Mesodermal cell (in vitro differentiated cells): ENCODE measurements around the gene MGAT4D.
"Not testable (repeated sequence)": the region's sequence is repeated elsewhere in the genome, so short reads cannot be mapped to it uniquely, and the experiment has no call there.

Experiments used
- H3K27ac ChIP-seq: 2 replicates; pipeline ENCODE4 v1.7.0; 2013; ENCODE audit warnings: mild to moderate bottlenecking, low read depth, low read length, moderate library complexity; ENCODE audit not compliant: severe bottlenecking
- H3K36me3 ChIP-seq: 2 replicates; pipeline ENCODE4 v1.7.1; 2013; ENCODE audit warnings: mild to moderate bottlenecking, low read length, moderate library complexity; ENCODE audit not compliant: control insufficient read depth, insufficient read depth
- H3K4me1 ChIP-seq: one replicate; pipeline ENCODE4 v1.7.1; 2013; ENCODE audit warnings: mild to moderate bottlenecking, low read length; ENCODE audit not compliant: insufficient read depth, control insufficient read depth, poor library complexity, severe bottlenecking
- H3K4me3 ChIP-seq: 2 replicates; pipeline ENCODE4 v1.7.0; 2013; ENCODE audit warnings: low read length, control low read depth, mild to moderate bottlenecking; ENCODE audit not compliant: insufficient read depth, poor library complexity, severe bottlenecking; ENCODE audit errors: extremely low read depth
- H3K9me3 ChIP-seq: 2 replicates; pipeline ENCODE4 v1.7.1; 2013; ENCODE audit warnings: mild to moderate bottlenecking, low read length, moderate library complexity; ENCODE audit not compliant: control insufficient read depth
- WGBS, 2 experiments: methylation state at CpG; one replicate each; pipeline ENCODE4 v1.1.5; 2013; ENCODE audit warnings: missing lambda C conversion rate in 2 of 2; ENCODE audit not compliant: insufficient coverage in 2 of 2; 5-methylcytosine and 5-hydroxymethylcytosine counted together

MGAT4D gene

DNA sequence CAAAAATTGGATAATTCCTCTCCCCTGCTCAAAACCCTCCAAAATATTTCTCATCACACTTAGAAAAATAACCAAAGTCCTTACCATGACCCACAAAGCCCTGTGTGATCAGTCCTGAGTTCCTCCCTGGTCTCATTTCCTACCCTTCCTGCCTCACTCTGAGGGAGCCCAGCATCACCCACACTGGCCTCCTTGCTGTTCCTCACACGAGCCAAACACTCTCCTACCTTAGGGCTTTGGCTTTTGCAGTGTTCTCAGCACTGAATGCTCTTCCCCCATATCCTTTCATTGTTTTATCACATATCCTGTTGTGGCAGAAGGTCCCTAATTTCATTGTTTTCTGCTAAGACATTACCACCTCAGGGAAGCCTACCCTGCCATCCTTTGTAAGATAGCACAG is 12.2 kb downstream of the MGAT4D start:
- Histone ChIP-seq H3K36me3 (no peaks in the 10 kb centered on the region), H3K27ac (no peak overlapping the region), H3K9me3 (peaks cover 12% of the 10 kb centered on the region), H3K4me3 (no peak overlapping the region), H3K4me1 (no peaks in the 10 kb centered on the region)
- 50 to 67% methylated on average over 1 of the region's 1 CpG for WGBS, 2 experiments

- H3K4me1 ChIP-seq, result no peaks in the 10 kb centered on the region
- H3K9me3 ChIP-seq, result peaks cover 12% of the 10 kb centered on the region
- no peaks in the 10 kb centered on the region for H3K36me3 ChIP-seq
- WGBS, 2 experiments, result 92 to 100% methylated on average over 1 to 3 of the region's 4 CpGs
- H3K4me3 ChIP-seq, result no peak overlapping the region
- H3K27ac ChIP-seq, result no peak overlapping the region
Observed at GRCh38 chr4:140483445-140483844, 14.6 kb downstream of the MGAT4D start.

GRCh38 chr4:140472156-140472555 is 25.9 kb downstream of the MGAT4D start:
- H3K36me3 ChIP-seq, result no peaks in the 10 kb centered on the region
- no peaks in the 10 kb centered on the region for H3K4me1 ChIP-seq
- no peaks in the 10 kb centered on the region for H3K9me3 ChIP-seq
- WGBS, 2 experiments, result 100% methylated on average over 1 of the region's 2 CpGs
- no peak overlapping the region for H3K4me3 ChIP-seq
- H3K27ac ChIP-seq, result no peak overlapping the region

DNA sequence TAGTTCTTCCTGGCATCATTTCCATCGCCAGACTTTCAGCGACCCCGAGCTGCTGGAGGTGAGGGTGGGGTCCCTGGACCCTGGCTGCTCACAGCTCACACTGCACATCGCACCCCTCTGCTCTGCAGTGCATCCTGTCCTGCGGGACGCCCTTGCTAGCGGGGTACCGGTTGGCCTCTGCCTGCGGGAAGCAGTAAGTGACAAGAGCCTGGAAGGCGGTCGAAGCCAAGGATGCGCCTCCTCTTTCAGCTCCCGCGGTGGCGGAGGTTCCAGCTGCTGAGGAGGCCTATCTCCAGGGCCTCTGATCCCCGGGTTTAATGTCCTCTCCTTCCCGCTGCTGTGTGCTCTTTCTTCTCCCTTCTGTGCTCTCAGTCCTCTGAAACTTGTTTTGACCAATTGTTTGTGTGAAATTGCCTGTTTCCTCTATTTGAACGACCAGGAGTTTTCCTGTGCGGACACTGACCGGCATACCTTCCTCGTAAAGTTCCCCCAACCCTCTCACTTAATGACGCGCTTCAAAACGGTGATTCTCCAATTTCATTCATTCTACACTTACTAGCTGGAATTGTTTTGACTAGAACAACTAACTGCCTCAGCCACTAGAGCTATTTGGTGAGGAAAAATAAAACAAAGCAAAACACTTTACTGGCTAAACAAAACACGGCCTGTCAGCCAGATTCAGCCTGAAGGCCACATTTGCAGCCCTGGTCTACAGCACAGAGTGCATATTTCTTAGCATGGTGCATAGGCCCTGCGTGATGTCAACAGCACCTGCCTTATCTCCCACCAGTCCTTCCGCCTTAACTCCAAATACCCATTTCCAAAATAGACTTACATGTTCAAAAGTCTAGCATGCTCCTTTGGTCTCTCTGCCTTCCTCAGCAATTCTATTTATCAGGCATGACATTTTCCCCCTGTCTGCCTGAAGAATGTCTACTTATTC is 28.0 kb downstream of the MGAT4D start:
- Histone ChIP-seq H3K4me3 (no peak overlapping the region), H3K9me3 (no peaks in the 10 kb centered on the region), H3K36me3 (no peaks in the 10 kb centered on the region), H3K4me1 (no peaks in the 10 kb centered on the region), H3K27ac (no peak overlapping the region)
- WGBS, 2 experiments, result 88 to 94% methylated on average over 23 to 27 of the region's 27 CpGs

- no peaks in the 10 kb centered on the region for H3K4me1 ChIP-seq
- WGBS, 2 experiments, result 91 to 100% methylated on average over 1 of the region's 1 CpG
- no peaks in the 10 kb centered on the region for H3K9me3 ChIP-seq
- no peak overlapping the region for H3K27ac ChIP-seq
- no peak overlapping the region for H3K4me3 ChIP-seq
- H3K36me3 ChIP-seq, result no peaks in the 10 kb centered on the region
Observed at GRCh38 chr4:140466146-140466545, 31.9 kb downstream of the MGAT4D start.

- WGBS, 2 experiments, result 86 to 100% methylated on average over 1 of the region's 1 CpG
- no peaks in the 10 kb centered on the region for H3K9me3 ChIP-seq
- H3K4me1 ChIP-seq, result no peaks in the 10 kb centered on the region
- H3K4me3 ChIP-seq, result no peak overlapping the region
- no peaks in the 10 kb centered on the region for H3K36me3 ChIP-seq
- H3K27ac ChIP-seq, result no peak overlapping the region
Observed at GRCh38 chr4:140463614-140464013, 34.5 kb downstream of the MGAT4D start.

DNA sequence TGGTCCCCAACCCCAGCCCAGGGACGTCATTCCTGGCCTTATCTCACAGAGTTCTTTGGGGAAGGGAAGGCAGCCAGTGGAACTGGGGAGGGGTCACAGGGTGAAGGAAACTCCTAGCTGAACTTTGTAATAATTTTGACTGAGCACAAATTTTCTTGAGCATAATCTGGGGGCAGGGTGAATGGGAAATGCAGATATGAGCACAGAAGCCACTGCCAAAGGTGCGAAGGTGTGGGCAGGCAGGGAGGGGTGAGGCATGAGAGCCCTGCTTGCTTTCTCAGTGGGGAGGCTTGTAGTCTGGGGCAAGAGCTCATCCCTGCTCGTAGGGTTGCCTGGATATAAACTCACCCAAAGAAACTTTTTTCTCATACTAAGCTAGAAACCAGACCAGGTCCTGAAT is 34.9 kb downstream of the MGAT4D start:
- Histone ChIP-seq H3K4me3 (no peak overlapping the region), H3K9me3 (no peaks in the 10 kb centered on the region), H3K4me1 (no peaks in the 10 kb centered on the region), H3K36me3 (no peaks in the 10 kb centered on the region), H3K27ac (no peak overlapping the region)
- WGBS, 2 experiments, result 77 to 100% methylated on average over 1 to 2 of the region's 3 CpGs

- no peak overlapping the region for H3K27ac ChIP-seq
- H3K9me3 ChIP-seq, result no peaks in the 10 kb centered on the region
- 86 to 100% methylated on average over 1 of the region's 3 CpGs for WGBS, 2 experiments
- no peak overlapping the region for H3K4me3 ChIP-seq
- H3K4me1 ChIP-seq, result no peaks in the 10 kb centered on the region
- H3K36me3 ChIP-seq, result no peaks in the 10 kb centered on the region
Observed at GRCh38 chr4:140450352-140450751, 47.7 kb downstream of the MGAT4D start.

- WGBS, 2 experiments, result no CpG with 5 or more reads among the region's 2 CpGs
- Histone ChIP-seq H3K4me3 (no peak overlapping the region), H3K27ac (no peak overlapping the region), H3K36me3 (no peaks in the 10 kb centered on the region), H3K9me3 (no peaks in the 10 kb centered on the region), H3K4me1 (no peaks in the 10 kb centered on the region)
Observed at GRCh38 chr4:140448830-140449229, 49.3 kb downstream of the MGAT4D start.

- Histone ChIP-seq H3K9me3 (no peaks in the 10 kb centered on the region), H3K27ac (no peak overlapping the region), H3K4me3 (no peak overlapping the region), H3K36me3 (no peaks in the 10 kb centered on the region), H3K4me1 (no peaks in the 10 kb centered on the region)
- WGBS, 2 experiments, result 73% methylated on average over 2 of the region's 3 CpGs; no CpG with 5 or more reads in 1 of the 2 experiments
Observed at GRCh38 chr4:140448162-140448561, 49.9 kb downstream of the MGAT4D start.

DNA sequence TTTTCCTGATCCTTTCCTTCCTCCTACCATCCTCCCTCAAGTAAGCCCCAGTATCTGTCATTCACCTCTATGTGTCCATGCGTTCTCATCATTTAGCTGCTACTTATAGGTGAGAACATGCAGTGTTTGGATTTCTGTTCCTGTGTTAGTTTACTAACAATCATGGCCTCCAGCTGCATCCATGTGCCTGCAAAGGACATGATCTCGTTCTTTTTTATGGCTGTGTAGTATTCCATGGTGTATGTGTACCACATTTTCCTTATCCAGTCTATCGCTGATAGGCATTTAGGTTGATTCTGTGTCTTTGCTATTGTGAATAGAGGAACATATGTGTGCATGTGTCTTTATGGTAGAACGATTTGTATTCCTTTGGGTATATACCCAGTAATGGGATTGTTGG is 53.7 kb downstream of the MGAT4D start:
- H3K36me3 ChIP-seq, H3K4me1 ChIP-seq, H3K27ac ChIP-seq, H3K4me3 ChIP-seq, H3K9me3 ChIP-seq: not testable (repeated sequence)
- WGBS, 2 experiments, result 76 to 80% methylated on average over 2 to 3 of the region's 4 CpGs
